Vagina (tissue), 2 donors: ENCODE data around the gene TEX22. TPM values are rescaled to one million over a fixed set of nuclear protein-coding genes. Genes with fewer than 3 reads are reported as not detected.

ENCODE experiments used
- DNase-seq, 2 donors: peaks; one replicate each; pipeline ENCODE4 v3.0.0-alpha.2; 2017; ENCODE audit errors: extremely low spot score in 2 of 2
- H3K27ac ChIP-seq: fragments of 200-600 bp; sonication (generic); one replicate; pipeline ENCODE4 v1.5.1; 2019
- H3K27me3 ChIP-seq: fragments of 200-600 bp; sonication (generic); one replicate; pipeline ENCODE4 v1.5.1; 2019
- H3K36me3 ChIP-seq, 2 donors: fragments of 200-600 bp; sonication (generic); one replicate each; pipeline ENCODE4 v1.5.1; 2017 to 2019
- H3K4me1 ChIP-seq: fragments of 200-600 bp; sonication (generic); one replicate; pipeline ENCODE4 v1.5.1; 2019
- H3K4me3 ChIP-seq, 2 donors: fragments of 200-600 bp; sonication (generic); 1 replicate in 1 of 2; 2 replicates in 1 of 2; pipeline ENCODE4 v1.5.1; 2016 to 2019
- H3K9me3 ChIP-seq: fragments of 200-600 bp; sonication (generic); one replicate; pipeline ENCODE4 v1.5.1; 2019
- CTCF ChIP-seq, 3 experiments: fragments of 450-650 bp in 2 of 3; fragments of 200-600 bp in 1 of 3; sonication (generic) in 1 of 3; IDR thresholded peaks; one replicate each; pipeline ENCODE4 v1.5.1; 2017 to 2019; ENCODE audit warnings: antibody characterized with exemption in 3 of 3, mild to moderate bottlenecking in 2 of 3, moderate library complexity in 2 of 3
- POLR2A ChIP-seq, 2 donors: fragments of 450-650 bp; IDR thresholded peaks; one replicate each; pipeline ENCODE4 v1.6.1; 2017; ENCODE audit warnings: antibody characterized with exemption in 2 of 2, mild to moderate bottlenecking in 2 of 2, moderate library complexity in 2 of 2
- POLR2AphosphoS5 ChIP-seq, 2 donors: sonication (generic); formaldehyde crosslinking; IDR thresholded peaks; one replicate each; pipeline ENCODE4 v1.9.0; 2017; ENCODE audit warnings: antibody characterized with exemption in 2 of 2, mild to moderate bottlenecking in 2 of 2, low read depth in 1 of 2; ENCODE audit not compliant: insufficient read depth in 1 of 2
- intact Hi-C: fragments of 100-400 bp; cut with DNase I; formaldehyde crosslinking; loops from one replicate; pipeline ENCODE4 v1.15.1; 2023
- total RNA-seq: library from RNA; depleted of rRNA; stranded (reverse); fragments of >200 nt; gene quantifications from one replicate; pipeline ENCODE4 v1.2.3, GENCODE V29; 2016

The TEX22 gene
- total RNA-seq, 1 donor from 2014 or later: not detected

- Histone ChIP-seq H3K9me3 (no peaks in the 10 kb centered on the region), H3K4me1 (peaks cover 8% of the 10 kb centered on the region), H3K27ac (no peak overlapping the region), H3K36me3 (no peaks in the 10 kb centered on the region), H3K27me3 (no peaks in the 10 kb centered on the region), H3K4me3 (no peak overlapping the region)
- TF ChIP-seq CTCF (IDR thresholded peaks at IDR 0.05): no peak
- no peak for TF ChIP-seq POLR2AphosphoS5 (IDR thresholded peaks at IDR 0.05; ENCODE audit: insufficient read depth in 1 of 2, low read depth in 1 of 2)
- no peak for TF ChIP-seq POLR2A (IDR thresholded peaks at IDR 0.05)
- intact Hi-C loops: loop anchor here (2.0 kb wide), 1 partner anchor 149 kb away; no protein-coding TSS in a partner anchor
- DNase-seq: no peak
Measured at GRCh38 chr14:105351410-105351809, 46.9 kb upstream of the TEX22 start.

- Histone ChIP-seq H3K36me3 (no peaks in the 10 kb centered on the region), H3K4me1 (peaks cover 5% of the 10 kb centered on the region)
Measured at GRCh38 chr14:105351920-105352851, 46.2 kb upstream of the TEX22 start.

GRCh38 chr14:105353136-105353535, 45.2 kb upstream of the TEX22 start:
- TF ChIP-seq POLR2A (IDR thresholded peaks at IDR 0.05): no peak
- TF ChIP-seq POLR2AphosphoS5 (IDR thresholded peaks at IDR 0.05; ENCODE audit: insufficient read depth in 1 of 2, low read depth in 1 of 2): no peak
- TF ChIP-seq CTCF (IDR thresholded peaks at IDR 0.05): no peak
- Histone ChIP-seq H3K4me1 (no peaks in the 10 kb centered on the region), H3K27ac (no peak overlapping the region), H3K4me3 (no peak overlapping the region), H3K36me3 (no peaks in the 10 kb centered on the region), H3K27me3 (no peaks in the 10 kb centered on the region), H3K9me3 (no peaks in the 10 kb centered on the region)
- DNase-seq: no peak
- intact Hi-C loops: no loop called here

More at GRCh38 chr14:105351920-105352851, 46.2 kb upstream of the TEX22 start:
- no peak overlapping the region for H3K4me3 ChIP-seq
- no peaks in the 10 kb centered on the region for H3K27me3 ChIP-seq
- H3K27ac ChIP-seq: no peak overlapping the region
- peak; percentile 47 to 82 (median 70) for TF ChIP-seq CTCF (IDR thresholded peaks at IDR 0.05)
- no peak for TF ChIP-seq POLR2AphosphoS5 (IDR thresholded peaks at IDR 0.05; ENCODE audit: insufficient read depth in 1 of 2, low read depth in 1 of 2)
- intact Hi-C loops: loop anchor here (2.0 kb wide), 1 partner anchor 149 kb away; no protein-coding TSS in a partner anchor
- DNase-seq: no peak
- no peaks in the 10 kb centered on the region for H3K9me3 ChIP-seq

GRCh38 chr14:105354541-105354940, 43.8 kb upstream of the TEX22 start:
- intact Hi-C loops: no loop called here
- H3K4me1 ChIP-seq: no peaks in the 10 kb centered on the region
- no peak overlapping the region for H3K27ac ChIP-seq
- no peak for TF ChIP-seq CTCF (IDR thresholded peaks at IDR 0.05)
- TF ChIP-seq POLR2AphosphoS5 (IDR thresholded peaks at IDR 0.05; ENCODE audit: insufficient read depth in 1 of 2, low read depth in 1 of 2): no peak
- TF ChIP-seq POLR2A (IDR thresholded peaks at IDR 0.05): no peak
- no peaks in the 10 kb centered on the region for H3K36me3 ChIP-seq
- H3K27me3 ChIP-seq: no peaks in the 10 kb centered on the region
- DNase-seq: no peak
- no peak overlapping the region for H3K4me3 ChIP-seq
- H3K9me3 ChIP-seq: no peaks in the 10 kb centered on the region

GRCh38 chr14:105355049-105355575, 43.2 kb upstream of the TEX22 start:
- Histone ChIP-seq H3K27ac (no peak overlapping the region), H3K27me3 (no peaks in the 10 kb centered on the region), H3K36me3 (no peaks in the 10 kb centered on the region), H3K4me3 (no peak overlapping the region), H3K4me1 (no peaks in the 10 kb centered on the region), H3K9me3 (no peaks in the 10 kb centered on the region)
- TF ChIP-seq POLR2AphosphoS5 (IDR thresholded peaks at IDR 0.05; ENCODE audit: insufficient read depth in 1 of 2, low read depth in 1 of 2): no peak
- no peak for TF ChIP-seq CTCF (IDR thresholded peaks at IDR 0.05)
- no peak for TF ChIP-seq POLR2A (IDR thresholded peaks at IDR 0.05)
- DNase-seq: no peak
- intact Hi-C loops: no loop called here
